DMS 273 (cell line): Measurements from ENCODE around the gene CIPC.

Source experiments
- DNase-seq: peaks from one replicate; lab custom pipeline; 2025; ENCODE audit not compliant: unreplicated experiment; lab: John Stamatoyannopoulos, UW

Gene CIPC

GRCh38 chr14:77145975-77146740 is 48.1 kb downstream of the CIPC start:
- no peak for DNase-seq

- peak; percentile 73 for DNase-seq
Measured at GRCh38 chr14:77148510-77149231, 50.6 kb downstream of the CIPC start.

GRCh38 chr14:77151245-77151644 is 53.2 kb downstream of the CIPC start:
- DNase-seq: peak; percentile 77

GRCh38 chr14:77151918-77152588 is 54.0 kb downstream of the CIPC start:
- peak; percentile 74 for DNase-seq

GRCh38 chr14:77153802-77154201 is 55.7 kb downstream of the CIPC start:
- no peak for DNase-seq

- peak; percentile 39 for DNase-seq
Measured at GRCh38 chr14:77154421-77154820, 56.4 kb downstream of the CIPC start.

GRCh38 chr14:77155083-77155482 is 57.0 kb downstream of the CIPC start:
- DNase-seq: no peak

GRCh38 chr14:77157740-77158139 is 59.7 kb downstream of the CIPC start:
- no peak for DNase-seq

- peak; percentile 81 for DNase-seq
Measured at GRCh38 chr14:77158175-77158881, 60.3 kb downstream of the CIPC start.

GRCh38 chr14:77158882-77159255 is 60.8 kb downstream of the CIPC start:
- no peak for DNase-seq

GRCh38 chr14:77161011-77161410 is 63.0 kb downstream of the CIPC start:
- no peak for DNase-seq
